Nephron progenitor cell (in vitro differentiated cells): ENCODE results near the gene P2RX5.
"Not testable (repeated sequence)": the region's sequence is repeated elsewhere in the genome, so short reads cannot be mapped to it uniquely, and the experiment has no call there.

ENCODE experiments used
- DNase-seq: peaks from one replicate; pipeline ENCODE4 v3.0.0; 2021
- H3K27ac Mint-ChIP-seq: 2 replicates; pipeline ENCODE4 v1.8.0; 2021; ENCODE audit warnings: mild to moderate bottlenecking, moderate library complexity, mixed read lengths
- H3K27me3 Mint-ChIP-seq: 2 replicates; pipeline ENCODE4 v1.8.0; 2021; ENCODE audit warnings: mild to moderate bottlenecking, low read depth, mixed read lengths; ENCODE audit not compliant: poor library complexity
- H3K36me3 Mint-ChIP-seq: 2 replicates; pipeline ENCODE4 v1.8.0; 2021; ENCODE audit warnings: low read depth, mixed read lengths
- H3K4me1 Mint-ChIP-seq: 2 replicates; pipeline ENCODE4 v1.8.0; 2021; ENCODE audit warnings: mixed read lengths
- H3K4me3 Mint-ChIP-seq: 2 replicates; pipeline ENCODE4 v1.8.0; 2021; ENCODE audit warnings: mild to moderate bottlenecking, moderate library complexity, mixed read lengths
- H3K9me3 Mint-ChIP-seq: 2 replicates; pipeline ENCODE4 v1.8.0; 2021; ENCODE audit warnings: mild to moderate bottlenecking, moderate library complexity, mixed read lengths
- CTCF ChIP-seq: fragments of 200-600 bp; sonication (generic); IDR thresholded peaks from 2 replicates; pipeline ENCODE4 v1.5.0; 2021; ENCODE audit warnings: antibody characterized with exemption

The P2RX5 gene

GRCh38 chr17:3704931-3705717 is 9.2 kb upstream of the P2RX5 start:
- H3K4me3 Mint-ChIP-seq: no peak overlapping the region
- H3K27ac Mint-ChIP-seq: no peak overlapping the region
- peaks cover 15% of the 10 kb centered on the region for H3K27me3 Mint-ChIP-seq
- no peak for DNase-seq
- H3K4me1 Mint-ChIP-seq: no peaks in the 10 kb centered on the region
- H3K9me3 Mint-ChIP-seq: peaks cover 16% of the 10 kb centered on the region
- TF ChIP-seq CTCF: no peak
- peaks cover 10% of the 10 kb centered on the region for H3K36me3 Mint-ChIP-seq

- Mint-ChIP-seq H3K9me3 (peaks cover 36% of the 10 kb centered on the region), H3K27me3 (peaks cover 39% of the 10 kb centered on the region), H3K36me3 (peaks cover 10% of the 10 kb centered on the region)
- H3K4me1 Mint-ChIP-seq, H3K27ac Mint-ChIP-seq, H3K4me3 Mint-ChIP-seq, DNase-seq: not testable (repeated sequence)
Measured at GRCh38 chr17:3702041-3702539, 6.1 kb upstream of the P2RX5 start.

- DNase-seq: no peak
- Mint-ChIP-seq H3K36me3 (peaks cover 10% of the 10 kb centered on the region), H3K27me3 (peaks cover 53% of the 10 kb centered on the region), H3K9me3 (peaks cover 37% of the 10 kb centered on the region), H3K27ac (no peak overlapping the region), H3K4me1 (no peaks in the 10 kb centered on the region), H3K4me3 (no peak overlapping the region)
- TF ChIP-seq CTCF: no peak
Measured at GRCh38 chr17:3699951-3700350, 4.0 kb upstream of the P2RX5 start.

GRCh38 chr17:3698139-3698538 is 2.2 kb upstream of the P2RX5 start:
- DNase-seq: no peak
- peaks cover 37% of the 10 kb centered on the region for H3K9me3 Mint-ChIP-seq
- no peak overlapping the region for H3K4me3 Mint-ChIP-seq
- TF ChIP-seq CTCF: no peak
- H3K36me3 Mint-ChIP-seq: peaks cover 10% of the 10 kb centered on the region
- no peak overlapping the region for H3K27ac Mint-ChIP-seq
- peaks cover 12% of the 10 kb centered on the region for H3K4me1 Mint-ChIP-seq
- H3K27me3 Mint-ChIP-seq: peaks cover 67% of the 10 kb centered on the region

- Mint-ChIP-seq H3K9me3 (peaks cover 27% of the 10 kb centered on the region), H3K27ac (no peak overlapping the region), H3K36me3 (peaks cover 2% of the 10 kb centered on the region), H3K4me3 (no peak overlapping the region), H3K27me3 (peaks cover 67% of the 10 kb centered on the region), H3K4me1 (peaks cover 12% of the 10 kb centered on the region)
- DNase-seq: no peak
- TF ChIP-seq CTCF: no peak
Measured at GRCh38 chr17:3697103-3697476, 1.1 kb upstream of the P2RX5 start.

- Mint-ChIP-seq H3K4me3 (peak overlapping the region; percentile 67), H3K9me3 (peaks cover 21% of the 10 kb centered on the region)
- no peak for DNase-seq
Measured at GRCh38 chr17:3695129-3695722, 729 bp downstream of the P2RX5 start.

More at GRCh38 chr17:3695129-3695722, 729 bp downstream of the P2RX5 start:
- Mint-ChIP-seq H3K27me3 (peaks cover 72% of the 10 kb centered on the region), H3K27ac (no peak overlapping the region), H3K4me1 (peaks cover 12% of the 10 kb centered on the region), H3K36me3 (no peaks in the 10 kb centered on the region)
- TF ChIP-seq CTCF: no peak
